GM19238 (cell line): ENCODE data around the gene WDR70.
"Not testable (repeated sequence)": the region's sequence is repeated elsewhere in the genome, so short reads cannot be mapped to it uniquely, and the experiment has no call there.

Experiments
- DNase-seq: peaks from one replicate; pipeline ENCODE4 v3.0.0; 2011; ENCODE audit warnings: low spot score; ENCODE audit not compliant: insufficient read length

The WDR70 gene

GRCh38 chr5:37568893-37569292 lies 189.8 kb downstream of the WDR70 start:
- no peak for DNase-seq

GRCh38 chr5:37569466-37569865 lies 190.3 kb downstream of the WDR70 start:
- no peak for DNase-seq

- no peak for DNase-seq
These were observed 191.5 kb downstream of the WDR70 start for GRCh38 chr5:37570597-37570996.

DNA sequence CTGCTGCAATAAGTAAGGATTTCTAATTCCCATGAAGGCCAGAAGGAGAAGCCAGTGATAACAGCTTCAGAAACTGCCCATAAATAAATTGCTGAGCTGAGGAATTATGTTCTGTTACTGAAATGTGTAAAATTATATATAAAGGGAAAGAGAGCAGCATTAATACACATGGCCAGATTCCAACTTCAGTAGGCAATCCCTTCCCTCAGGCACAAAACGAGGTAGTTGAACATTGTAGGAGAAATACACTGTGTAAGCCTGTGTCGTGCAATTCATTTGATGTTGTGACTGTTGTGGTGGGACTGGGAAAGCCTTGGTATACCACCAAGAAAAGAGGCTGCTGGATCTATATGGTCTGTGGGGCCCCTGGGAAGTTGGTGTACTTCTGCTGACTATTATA lies 192.9 kb downstream of the WDR70 start:
- no peak for DNase-seq

- no peak for DNase-seq
These were observed 196.7 kb downstream of the WDR70 start for GRCh38 chr5:37575541-37576489.

DNA sequence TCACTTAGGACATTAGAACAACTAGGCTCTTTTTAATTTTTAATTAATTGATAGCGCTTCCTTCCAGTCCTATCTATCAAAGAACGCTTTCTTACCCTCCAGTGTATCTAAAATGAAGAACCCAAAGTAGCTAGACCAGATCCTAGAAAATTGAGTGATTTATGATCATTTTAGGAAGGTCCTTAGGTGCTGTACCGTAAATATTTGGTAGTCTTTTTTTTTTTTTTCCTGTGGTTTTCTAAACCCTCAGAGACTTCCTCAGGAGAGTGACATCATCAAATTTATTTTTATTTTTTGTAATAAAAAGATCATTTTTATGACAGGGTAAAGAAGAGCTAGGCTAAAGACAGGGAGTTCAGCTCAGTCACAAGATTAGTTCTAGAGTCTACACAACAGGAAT lies 197.4 kb downstream of the WDR70 start:
- DNase-seq = no peak

GRCh38 chr5:37578176-37578575 lies 199.1 kb downstream of the WDR70 start:
- no peak for DNase-seq

DNA sequence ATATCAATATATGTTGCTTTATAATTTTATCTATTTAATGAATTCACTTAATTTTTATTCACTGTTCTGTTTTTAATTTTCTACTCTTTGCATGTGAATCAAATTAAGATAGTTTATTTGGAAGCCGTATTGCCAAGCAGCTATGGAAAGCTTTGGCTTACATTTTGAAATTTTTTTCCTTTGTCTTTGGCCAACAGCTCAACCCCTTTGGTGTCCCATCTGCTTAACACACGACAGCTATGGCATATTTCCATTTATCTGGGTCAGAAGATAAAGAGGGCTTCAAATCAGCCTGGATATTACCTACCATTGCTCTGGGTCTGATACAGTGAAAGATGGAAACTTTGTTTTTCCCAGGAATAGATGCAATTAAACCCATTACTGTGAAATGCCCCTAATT lies 201.0 kb downstream of the WDR70 start:
- no peak for DNase-seq

DNA sequence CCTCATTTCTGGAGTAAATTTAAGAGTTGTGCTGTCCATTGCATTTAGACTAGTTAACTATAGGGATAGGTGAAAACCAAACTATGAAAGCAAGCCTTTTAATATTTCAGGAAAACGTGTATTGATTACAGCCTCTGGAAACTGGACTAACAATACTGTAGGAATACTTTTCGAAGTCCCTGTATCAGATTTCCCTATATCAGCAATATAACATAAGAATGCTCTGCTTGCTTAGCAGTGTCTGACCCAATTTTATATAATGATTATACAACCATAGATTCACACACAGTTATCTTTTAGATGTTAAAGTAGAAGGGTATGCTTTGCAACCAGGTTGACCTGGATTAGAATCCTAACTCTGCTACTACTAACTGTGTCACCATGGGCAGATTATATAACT lies 203.1 kb downstream of the WDR70 start:
- no peak for DNase-seq

DNA sequence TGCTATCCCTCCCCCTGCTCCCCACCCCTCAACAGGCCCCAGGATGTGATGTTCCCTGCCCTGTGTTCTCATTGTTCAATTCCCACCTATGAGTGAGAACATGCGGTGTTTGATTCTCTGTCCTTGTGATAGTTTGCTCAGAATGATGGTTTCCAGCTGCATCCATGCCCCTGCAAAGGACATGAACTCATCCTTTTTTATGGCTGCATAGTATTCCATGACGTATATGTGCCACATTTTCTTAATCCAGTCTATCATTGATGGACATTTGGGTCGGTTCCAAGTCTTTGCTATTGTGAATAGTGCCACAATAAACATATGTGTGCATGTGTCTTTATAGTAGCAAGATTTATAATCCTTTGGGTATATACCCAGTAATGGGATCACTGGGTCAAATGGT lies 214.2 kb downstream of the WDR70 start:
- not testable (repeated sequence) for DNase-seq

DNA sequence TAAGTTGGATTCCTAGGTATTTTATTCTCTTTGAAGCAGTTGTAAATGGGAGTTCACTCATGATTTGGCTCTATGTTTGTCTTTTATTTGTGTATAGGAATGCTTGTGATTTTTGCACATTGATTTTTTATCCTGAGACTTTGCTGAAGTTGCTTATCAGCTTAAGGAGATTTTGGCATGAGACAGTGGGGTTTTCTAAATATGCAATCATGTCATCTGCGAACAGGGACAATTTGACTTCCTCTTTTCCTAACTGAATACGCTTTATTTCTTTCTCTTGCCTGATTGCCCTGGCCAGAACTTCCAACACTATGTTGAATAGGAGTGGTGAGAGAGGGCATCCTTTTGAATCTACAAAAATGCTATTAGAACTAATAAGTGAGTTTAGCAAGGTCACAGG lies 215.7 kb downstream of the WDR70 start:
- DNase-seq = not testable (repeated sequence)

- no peak for DNase-seq
These were observed 219.6 kb downstream of the WDR70 start for GRCh38 chr5:37598733-37599132.

DNA sequence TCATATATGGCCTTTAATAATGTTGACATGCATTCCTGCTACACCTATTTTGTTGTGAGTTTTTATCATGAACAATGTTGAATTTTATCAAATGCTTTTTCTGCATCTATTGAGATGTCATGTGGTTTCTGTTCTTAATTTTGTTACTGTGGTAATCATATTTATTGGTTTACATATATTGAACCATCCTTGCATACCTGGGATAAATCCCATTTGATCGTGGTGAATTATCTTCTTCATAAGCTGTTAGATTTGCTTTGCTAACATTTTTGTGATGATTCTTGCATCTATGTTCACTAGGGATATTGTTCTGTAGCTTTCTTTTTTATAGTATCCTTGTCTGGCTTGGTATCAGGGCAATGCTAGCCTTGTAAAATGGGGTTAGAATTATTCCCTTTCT lies 222.0 kb downstream of the WDR70 start:
- DNase-seq = no peak

- DNase-seq = no peak
These were observed 224.0 kb downstream of the WDR70 start for GRCh38 chr5:37603072-37603471.

- DNase-seq = no peak
These were observed 225.2 kb downstream of the WDR70 start for GRCh38 chr5:37604290-37604689.

GRCh38 chr5:37606148-37606547 lies 227.0 kb downstream of the WDR70 start:
- no peak for DNase-seq

- DNase-seq = no peak
These were observed 227.6 kb downstream of the WDR70 start for GRCh38 chr5:37606632-37607248.

DNA sequence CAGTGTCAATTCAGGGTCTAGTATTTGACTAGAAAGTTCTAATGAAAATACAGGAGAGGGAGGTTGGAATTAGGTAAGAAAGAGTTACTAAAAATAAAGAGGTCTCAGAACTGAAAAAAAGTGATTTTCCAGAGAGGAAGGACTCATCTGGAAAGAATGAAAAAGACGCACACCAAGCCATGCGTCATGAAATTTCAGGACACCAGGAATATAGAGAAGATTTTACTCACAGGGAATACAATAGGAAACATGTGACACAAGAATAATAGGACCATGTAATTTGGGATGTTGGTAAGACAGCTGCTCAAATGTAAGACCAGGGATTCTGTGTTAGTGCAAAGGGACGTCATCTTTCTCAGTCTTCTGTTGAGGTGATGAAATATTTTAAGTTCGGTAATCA lies 236.1 kb downstream of the WDR70 start:
- DNase-seq = no peak

DNA sequence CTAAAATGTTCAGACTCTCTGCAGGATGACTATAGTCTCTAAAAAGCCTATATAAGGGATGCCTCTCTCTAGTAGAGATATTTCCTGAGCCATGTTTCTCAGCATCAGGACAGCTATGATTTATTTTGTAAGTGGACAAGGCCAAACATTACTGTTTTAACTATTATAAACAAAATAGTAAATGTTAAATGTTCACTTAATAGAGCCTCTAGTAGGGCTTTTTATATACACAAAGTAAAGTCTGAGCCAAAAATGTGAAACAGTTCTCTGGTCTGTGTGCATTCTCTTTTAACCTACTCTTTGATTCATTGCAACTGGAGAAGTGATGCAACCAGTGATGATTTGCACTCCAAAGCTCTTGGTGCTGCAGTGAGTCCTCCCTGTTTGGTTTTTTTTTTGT lies 240.2 kb downstream of the WDR70 start:
- DNase-seq = no peak

- DNase-seq = not testable (repeated sequence)
These were observed 243.2 kb downstream of the WDR70 start for GRCh38 chr5:37622354-37622753.

GRCh38 chr5:37626266-37626665 lies 247.1 kb downstream of the WDR70 start:
- DNase-seq = no peak

DNA sequence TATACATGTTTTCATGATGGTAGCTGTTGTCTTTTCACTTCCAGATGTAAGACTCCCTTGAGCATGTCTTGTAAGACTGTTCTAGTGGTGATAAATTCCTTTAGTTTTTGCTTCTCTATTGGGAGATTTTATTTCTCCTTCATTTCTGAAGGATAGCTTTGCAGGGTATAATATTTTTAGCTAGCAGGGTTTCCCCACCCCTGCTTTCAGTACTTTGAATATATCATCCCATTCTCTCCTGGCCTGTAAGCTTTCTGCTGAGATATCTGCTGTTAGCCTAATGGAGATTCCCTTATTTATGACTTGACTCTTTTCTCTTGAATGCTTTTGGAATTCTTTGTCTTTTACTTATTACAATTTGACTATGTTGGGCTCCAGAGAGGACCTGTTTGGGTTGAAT lies 249.8 kb downstream of the WDR70 start:
- DNase-seq = no peak

DNA sequence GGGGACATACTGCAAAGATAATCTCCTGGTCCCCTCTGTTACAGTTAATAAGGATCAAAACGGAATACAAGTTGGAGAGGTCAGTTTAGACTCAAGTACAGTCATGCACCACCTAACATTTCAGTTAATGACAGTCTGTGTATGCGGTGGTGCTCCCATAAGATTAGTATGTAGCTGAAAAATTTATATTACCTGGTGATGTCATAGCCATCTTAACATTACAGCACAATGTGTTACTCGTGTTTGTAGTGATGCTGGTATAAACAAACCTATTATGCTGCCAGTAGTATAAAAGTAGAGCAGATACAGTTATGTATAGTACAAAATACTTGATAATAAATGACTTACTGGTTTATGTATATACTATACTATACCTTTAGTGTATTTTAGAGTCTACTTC lies 252.8 kb downstream of the WDR70 start:
- DNase-seq = no peak
